Frontal cortex (tissue), 4 donors: ENCODE results near the gene SLC26A5. TPM values are rescaled to one million over a fixed set of nuclear protein-coding genes. Genes with fewer than 3 reads are reported as not detected.

Experiments used
- DNase-seq, 2 donors: peaks; one replicate each; pipeline ENCODE4 v3.0.0; 2012; ENCODE audit warnings: low spot score in 2 of 2
- FAIRE-seq: peaks from 2 replicates; lab custom pipeline; 2012; peaks lifted over from hg19 to GRCh38; lab: Jason Lieb, UNC
- small RNA-seq: library from RNA; depleted of rRNA; stranded (forward); fragments of <200 nt; gene quantifications from one replicate; pipeline ENCODE3, GENCODE V24; 2014
- total RNA-seq: library from RNA; depleted of rRNA; stranded (reverse); fragments of >200 nt; gene quantifications from one replicate; pipeline ENCODE4 v1.2.3, GENCODE V29; 2014
- donor health status: control.
- donor health status: control.
- donor health status: control.

SLC26A5 gene
- total RNA-seq, 1 donor from 2014 or later = not detected

- DNase-seq (no peak), FAIRE-seq (no peak)
Measured at GRCh38 chr7:103348959-103349358, 97.0 kb downstream of the SLC26A5 start.

- FAIRE-seq = no peak
- DNase-seq = no peak
Measured at GRCh38 chr7:103348452-103348851, 97.6 kb downstream of the SLC26A5 start.

GRCh38 chr7:103347507-103348267 is 98.3 kb downstream of the SLC26A5 start, which contains the start of gene PSMC2:
PSMC2 (plus strand) TSS chr7:103347643; CDS start chr7:103347712, 69 bp downstream.
- peak; percentile 57 to 59 for DNase-seq
- no peak for FAIRE-seq

GRCh38 chr7:103346396-103346795 is 99.6 kb downstream of the SLC26A5 start:
- no peak for DNase-seq
- FAIRE-seq = no peak

GRCh38 chr7:103344453-103345149 is 101.4 kb downstream of the SLC26A5 start, which contains the start of gene DNAJC2:
DNAJC2 (minus strand) TSS chr7:103344767; CDS start chr7:103344622, 145 bp downstream.
- DNase-seq (peak; percentile 75 to 83), FAIRE-seq (no peak)

GRCh38 chr7:103343758-103344452 is 102.1 kb downstream of the SLC26A5 start:
- FAIRE-seq = no peak

GRCh38 chr7:103343332-103343731 is 102.7 kb downstream of the SLC26A5 start:
- DNase-seq = no peak
- no peak for FAIRE-seq

More at GRCh38 chr7:103343758-103344452, 102.1 kb downstream of the SLC26A5 start:
- peak in 1 of 2 donors; percentile 27 for DNase-seq

- DNase-seq (no peak), FAIRE-seq (no peak)
Measured at GRCh38 chr7:103341466-103341865, 104.5 kb downstream of the SLC26A5 start.

- FAIRE-seq (no peak), DNase-seq (no peak)
Measured at GRCh38 chr7:103338864-103339263, 107.1 kb downstream of the SLC26A5 start.

- FAIRE-seq (no peak), DNase-seq (no peak)
Measured at GRCh38 chr7:103336761-103337160, 109.2 kb downstream of the SLC26A5 start.

- FAIRE-seq = no peak
- no peak for DNase-seq
Measured at GRCh38 chr7:103325744-103326143, 120.3 kb downstream of the SLC26A5 start.

Small RNA genes lying within 50 kb of the gene (small RNA-seq; reads per million reads assigned to genes)
- gene RF00019 (not detected), gene RPS29P16 (0.25 reads per million, percentile 5 among the genes with 10 or more reads in this experiment)

Other genes with a start within 250 kb of the SLC26A5 start
- gene PMPCB, start 148.8 kb downstream of the SLC26A5 start, total RNA-seq = 65.2 TPM
- 14.7 TPM for gene DNAJC2, start 101.4 kb downstream of the SLC26A5 start, total RNA-seq
- 95.0 TPM for gene PSMC2, start 98.6 kb downstream of the SLC26A5 start, total RNA-seq